ENCODE measurements around the gene ZNF182.
A peak's percentile ranks its signal among the peaks of the same experiment; 100 is the strongest.
"Not testable (repeated sequence)": the region's sequence is repeated elsewhere in the genome, so short reads cannot be mapped to it uniquely, and the experiment has no call there.

The ZNF182 gene

GRCh38 chrX:47992669-47993068 lies 11.1 kb downstream of the ZNF182 start:
- DNase-seq, result no peak

DNA sequence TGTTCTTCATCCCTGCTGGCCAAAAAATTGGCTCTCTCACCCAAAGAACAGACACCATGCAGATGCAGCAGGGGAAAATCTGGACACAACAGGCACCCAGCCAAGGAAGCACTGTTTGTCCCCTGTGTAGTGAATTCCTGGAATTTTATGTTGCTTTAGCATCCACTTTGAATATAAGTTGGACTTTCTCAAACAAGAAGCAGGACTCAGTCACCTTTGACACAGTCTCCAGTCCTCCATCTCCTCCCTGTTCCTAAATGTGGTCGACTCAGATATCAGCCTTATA lies 11.8 kb downstream of the ZNF182 start:
- no peak for DNase-seq

GRCh38 chrX:47991263-47992094 lies 12.3 kb downstream of the ZNF182 start:
- peak; percentile 13 for DNase-seq

GRCh38 chrX:47976254-47977151 lies 27.3 kb downstream of the ZNF182 start:
- no peak for DNase-seq

GRCh38 chrX:47973235-47973634 lies 30.6 kb downstream of the ZNF182 start:
- DNase-seq, result no peak

DNA sequence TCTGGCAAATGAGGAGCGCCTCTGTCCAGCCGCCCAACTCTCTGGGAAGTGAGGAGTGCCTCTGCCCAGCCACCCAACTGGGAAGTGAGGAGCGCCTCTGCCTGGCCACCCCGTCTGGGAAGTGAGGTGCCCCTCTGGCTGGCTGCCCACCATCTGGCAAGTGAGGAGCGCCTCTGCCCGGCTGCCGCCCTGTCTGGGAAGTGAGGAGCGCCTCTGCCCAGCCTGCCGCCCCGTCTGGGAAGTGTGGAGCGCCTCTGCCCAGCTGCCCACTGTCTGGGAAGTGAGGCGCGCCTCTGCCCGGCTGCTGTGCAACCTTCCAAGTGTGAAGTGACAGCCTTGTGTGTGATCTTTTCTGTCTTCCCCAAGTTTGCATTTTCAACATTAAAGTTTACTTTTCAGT lies 38.3 kb downstream of the ZNF182 start:
- not testable (repeated sequence) for DNase-seq

DNA sequence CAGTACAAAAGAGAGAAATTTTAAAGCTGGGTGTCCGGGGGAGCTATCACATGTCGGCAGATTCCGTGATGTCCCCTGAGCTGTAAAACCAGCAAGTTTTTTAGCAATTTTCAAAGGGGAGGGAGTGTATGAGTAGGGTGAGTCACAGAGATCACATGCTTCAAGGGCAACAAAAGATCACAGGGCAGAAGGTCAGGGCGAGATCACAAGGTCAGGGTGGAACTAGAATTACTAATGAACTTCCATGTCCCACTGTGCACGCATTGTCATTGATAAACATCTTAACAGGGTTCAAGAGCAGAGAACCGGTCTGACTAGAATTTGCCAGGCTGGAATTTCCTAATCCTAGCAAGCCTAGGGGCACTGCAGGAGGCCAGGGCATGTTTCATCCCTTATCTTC lies 42.0 kb downstream of the ZNF182 start:
- not testable (repeated sequence) for DNase-seq

- no peak for DNase-seq
Measured at GRCh38 chrX:47960406-47960805, 43.4 kb downstream of the ZNF182 start.

DNA sequence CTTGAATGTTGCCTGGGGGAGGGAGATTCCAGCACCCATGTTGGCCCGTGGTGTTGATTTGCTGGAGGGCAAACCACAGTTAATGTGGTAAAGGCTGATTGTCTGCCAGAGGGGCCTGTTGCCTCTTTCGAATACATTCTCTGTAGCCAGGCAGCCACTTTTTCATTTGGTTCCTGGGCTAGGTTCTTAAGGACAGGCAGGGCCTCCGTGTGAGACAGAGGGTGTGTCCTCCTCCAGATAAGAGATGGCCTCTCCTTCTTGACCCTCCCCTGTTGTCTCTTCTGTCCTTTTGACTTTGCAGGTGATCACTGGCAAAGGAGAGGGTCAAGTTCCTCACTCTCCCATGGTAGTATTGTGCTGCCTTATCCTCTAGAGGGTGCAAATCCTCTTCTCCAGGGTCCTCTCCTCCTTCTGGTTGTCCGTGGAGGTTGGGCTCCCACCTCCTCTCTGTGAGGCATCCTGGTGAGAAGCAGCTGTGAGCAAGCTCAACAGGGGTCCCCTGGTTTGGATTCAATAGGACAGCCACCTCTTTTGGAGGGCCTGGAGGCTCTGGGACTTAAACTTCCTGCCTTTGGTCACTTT lies 44.9 kb downstream of the ZNF182 start:
- DNase-seq, result no peak

GRCh38 chrX:47958206-47958605 lies 45.6 kb downstream of the ZNF182 start:
- not testable (repeated sequence) for DNase-seq

DNA sequence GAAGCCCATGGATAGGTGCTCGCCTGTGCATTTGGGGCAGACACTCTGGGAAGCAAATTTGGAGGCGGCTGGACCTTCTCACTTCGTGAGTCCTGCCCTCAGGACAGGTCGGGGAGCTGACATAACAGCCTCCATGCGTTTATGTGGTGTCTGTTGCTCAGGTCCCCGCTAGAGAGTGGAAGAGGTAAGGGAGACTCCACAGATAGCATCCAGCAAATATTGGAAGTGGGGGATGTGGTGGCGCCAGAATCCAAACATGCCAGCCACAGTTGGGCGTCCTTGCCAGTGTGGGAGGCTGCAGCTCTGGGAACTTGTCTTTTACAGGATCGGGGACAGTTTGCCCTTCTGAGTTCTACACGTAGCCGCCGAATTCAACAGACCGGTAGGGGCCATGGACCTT lies 47.8 kb downstream of the ZNF182 start:
- DNase-seq, result no peak

- not testable (repeated sequence) for DNase-seq
Measured at GRCh38 chrX:47955295-47955694, 48.5 kb downstream of the ZNF182 start.

DNA sequence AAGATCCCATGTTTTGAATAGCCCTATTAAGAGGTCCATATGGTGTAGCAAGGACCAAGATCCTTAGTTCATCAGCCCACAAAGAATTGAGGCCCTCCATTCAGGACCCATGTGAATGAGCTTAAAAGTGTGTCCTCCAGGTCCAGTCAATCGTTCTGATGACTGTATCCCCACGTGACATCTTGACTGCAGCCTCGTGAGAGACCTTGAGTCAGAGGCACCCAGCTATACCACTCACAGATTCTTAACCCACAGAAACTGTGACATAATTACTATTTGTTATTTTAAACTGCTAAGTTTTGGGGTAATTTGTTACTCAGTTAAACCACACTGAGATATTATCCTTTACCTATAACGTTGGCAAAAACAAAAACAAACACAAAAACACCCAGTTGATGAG lies 62.4 kb downstream of the ZNF182 start:
- DNase-seq, result no peak

DNA sequence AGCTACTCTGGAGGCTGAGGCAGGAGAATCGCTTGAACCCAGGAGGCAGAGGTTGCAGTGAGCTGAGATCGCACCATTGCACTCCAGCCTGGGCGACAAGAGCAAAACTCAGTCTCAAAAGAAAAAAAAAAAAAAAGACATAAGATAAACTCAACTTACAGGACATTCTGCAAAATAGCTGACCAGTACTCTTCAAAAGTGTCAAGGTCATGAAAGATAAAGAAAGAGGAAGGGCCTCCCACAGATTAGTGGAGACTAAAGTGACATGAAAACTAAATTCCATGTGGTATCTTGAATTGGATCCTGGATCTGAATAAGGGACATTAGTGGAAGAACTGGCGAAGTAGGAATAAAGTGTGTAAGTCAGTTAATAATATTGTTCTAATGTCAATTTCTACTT lies 63.3 kb downstream of the ZNF182 start:
- DNase-seq, result no peak

DNA sequence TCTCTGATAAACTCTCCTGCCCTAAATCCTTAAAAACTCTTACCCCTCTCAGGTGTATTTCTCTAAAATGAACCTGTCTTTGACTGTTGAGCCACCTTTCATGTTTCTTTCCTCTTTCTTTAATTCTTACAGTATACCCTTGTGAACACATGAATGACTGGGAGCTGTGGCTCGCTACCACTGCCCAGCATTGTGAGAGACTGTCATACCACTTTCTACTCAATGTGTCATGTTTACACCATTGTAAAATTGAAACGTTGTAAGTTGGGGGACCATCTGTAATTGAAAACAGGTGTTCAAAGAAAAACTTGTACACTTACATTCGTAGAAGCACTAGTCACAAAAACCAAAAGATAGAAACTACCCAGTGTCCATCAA lies 66.9 kb downstream of the ZNF182 start:
- no peak for DNase-seq

DNA sequence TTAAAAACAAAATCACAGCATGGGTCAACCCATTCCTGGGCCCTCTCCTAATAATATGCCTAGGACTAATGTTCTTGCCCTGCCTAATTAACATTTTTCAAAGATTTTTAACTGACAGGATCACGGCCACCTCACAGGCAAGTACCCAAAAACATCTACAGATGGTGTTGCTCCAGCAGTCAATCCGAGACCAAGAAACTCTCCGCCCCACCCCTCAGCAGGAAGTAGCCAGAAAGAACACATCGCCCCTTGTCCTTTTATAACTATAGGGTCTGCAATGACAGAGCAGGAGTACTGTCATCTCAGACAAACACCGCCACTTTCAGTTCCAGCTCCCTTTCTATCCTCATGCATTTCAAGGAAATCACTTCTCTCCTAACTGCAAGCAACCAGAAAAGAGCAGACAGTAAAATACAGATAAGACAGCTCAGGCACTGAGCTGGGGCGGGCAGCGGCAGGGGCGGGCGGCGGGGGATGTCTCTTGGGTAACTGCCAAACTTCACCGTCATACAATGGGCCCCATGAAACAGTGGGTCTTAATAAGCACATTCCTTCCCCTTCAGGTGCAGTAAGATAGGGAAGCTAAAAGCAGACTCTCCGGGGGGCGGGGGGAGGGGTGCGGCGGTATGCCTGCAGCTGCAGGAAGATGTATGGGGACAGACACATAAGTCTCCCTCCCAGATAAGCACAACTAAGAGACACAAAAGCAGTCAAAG lies 67.4 kb downstream of the ZNF182 start:
- DNase-seq, result no peak

- DNase-seq, result no peak
Measured at GRCh38 chrX:47933946-47934345, 69.8 kb downstream of the ZNF182 start.

- DNase-seq, result not testable (repeated sequence)
Measured at GRCh38 chrX:47931970-47932369, 71.8 kb downstream of the ZNF182 start.

DNA sequence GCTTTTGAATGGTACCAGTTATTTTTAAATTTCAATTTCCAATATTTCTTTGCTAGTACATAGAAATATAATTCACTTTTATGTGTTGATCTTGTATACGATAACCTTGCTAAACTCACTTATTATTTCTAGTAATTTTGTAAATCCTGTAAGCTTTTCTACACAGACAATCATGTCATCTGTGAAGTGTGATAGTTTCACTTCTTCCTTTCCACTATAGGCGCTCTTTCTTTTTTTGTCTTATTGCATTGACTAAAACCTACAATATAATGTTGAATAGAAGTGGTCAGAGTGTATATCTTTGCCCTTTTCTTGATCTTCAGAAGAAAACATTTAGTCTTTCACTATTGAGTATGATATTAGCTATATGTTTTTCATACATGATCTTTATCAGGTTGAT lies 76.6 kb downstream of the ZNF182 start:
- DNase-seq, result no peak

All from NCI-H226 (cell line).